Activated CD8-positive, alpha-beta T cell treated with anti-CD3 and anti-CD28 coated beads for 36 hours (primary cell): ENCODE results near the gene KCNIP1. TPM values are rescaled to one million over a fixed set of nuclear protein-coding genes. Genes with fewer than 3 reads are reported as not detected.

ENCODE experiments used
- ATAC-seq: fragments of 200-7000 bp; cut with Tn5 transposase; one replicate; pipeline ENCODE4 v1.10.0; 2021; ENCODE audit warnings: mild to moderate bottlenecking, moderate library complexity
- CTCF ChIA-PET: fragments of 350-600 bp; sonication (Branson Sonifier 250); formaldehyde crosslinking; loops from one replicate; lab custom pipeline; 2021; ENCODE audit warnings: antibody characterized with exemption; lab: Charles Lee
- POLR2A ChIA-PET: fragments of 350-600 bp; sonication (Branson Sonifier 250); formaldehyde crosslinking; loops from one replicate; lab custom pipeline; 2021; ENCODE audit warnings: antibody characterized with exemption; lab: Charles Lee
- DNase-seq: peaks from one replicate; pipeline ENCODE4 v3.0.0-alpha.2; 2020
- H3K27ac Mint-ChIP-seq: one replicate; pipeline ENCODE4 v1.8.0; 2021; ENCODE audit warnings: mild to moderate bottlenecking, mixed read lengths
- H3K27me3 Mint-ChIP-seq: one replicate; pipeline ENCODE4 v1.8.0; 2021; ENCODE audit warnings: mixed read lengths
- H3K36me3 Mint-ChIP-seq: one replicate; pipeline ENCODE4 v1.8.0; 2021; ENCODE audit warnings: low read depth, mixed read lengths
- H3K4me1 Mint-ChIP-seq: one replicate; pipeline ENCODE4 v1.8.0; 2021; ENCODE audit warnings: low read depth, mixed read lengths
- H3K4me3 Mint-ChIP-seq: one replicate; pipeline ENCODE4 v1.8.0; 2021; ENCODE audit warnings: mild to moderate bottlenecking, moderate library complexity, mixed read lengths
- H3K9me3 Mint-ChIP-seq: one replicate; pipeline ENCODE4 v1.8.0; 2021; ENCODE audit warnings: mixed read lengths
- CTCF ChIP-seq: fragments of 200-600 bp; IDR thresholded peaks from one replicate; pipeline ENCODE4 v1.8.0; 2022; ENCODE audit warnings: antibody characterized with exemption, mild to moderate bottlenecking
- intact Hi-C: fragments of 100-400 bp; cut with micrococcal nuclease; formaldehyde crosslinking; loops from one replicate; pipeline ENCODE4 v1.10.0; 2022
- total RNA-seq, 2 experiments: library from RNA; stranded (reverse); gene quantifications; one replicate each; pipeline ENCODE4 v1.2.3, GENCODE V29; 2021

KCNIP1 gene
- total RNA-seq, 2 experiments from 2014 or later = not detected

GRCh38 chr5:170596482-170597044 lies 92.7 kb downstream of the KCNIP1 start:
- Mint-ChIP-seq H3K4me1 (peaks cover 19% of the 10 kb centered on the region), H3K4me3 (no peak overlapping the region), H3K36me3 (no peaks in the 10 kb centered on the region), H3K9me3 (no peaks in the 10 kb centered on the region), H3K27me3 (peaks cover 18% of the 10 kb centered on the region), H3K27ac (no peak overlapping the region)
- DNase-seq (no peak), ATAC-seq (no peak)
- ChIA-PET CTCF (interaction anchor here (1.2 to 3.8 kb wide), 6 partner anchors 12 to 162 kb away, joined by 3 to 24 read pairs (median 5); no protein-coding TSS in a partner anchor), POLR2A (interaction anchor here (1.0 to 1.7 kb wide), 2 partner anchors 19 to 24 kb away, joined by 3 to 4 read pairs; no protein-coding TSS in a partner anchor)
- intact Hi-C loops = no loop called here
- no peak for TF ChIP-seq CTCF

GRCh38 chr5:170597109-170597751 lies 93.4 kb downstream of the KCNIP1 start:
- no peak for TF ChIP-seq CTCF
- H3K9me3 Mint-ChIP-seq = no peaks in the 10 kb centered on the region
- ChIA-PET POLR2A (interaction anchor here (1.0 to 1.7 kb wide), 2 partner anchors 20 to 25 kb away, joined by 3 to 4 read pairs; no protein-coding TSS in a partner anchor), CTCF (interaction anchor here (1.2 to 3.8 kb wide), 7 partner anchors 12 to 163 kb away, joined by 3 to 24 read pairs (median 5); no protein-coding TSS in a partner anchor)
- H3K27me3 Mint-ChIP-seq = peaks cover 18% of the 10 kb centered on the region
- peaks cover 19% of the 10 kb centered on the region for H3K4me1 Mint-ChIP-seq
- no peaks in the 10 kb centered on the region for H3K36me3 Mint-ChIP-seq
- intact Hi-C loops = no loop called here
- no peak overlapping the region for H3K27ac Mint-ChIP-seq
- H3K4me3 Mint-ChIP-seq = no peak overlapping the region
- DNase-seq (peak; percentile 69), ATAC-seq (peak; percentile 84)

- H3K4me3 Mint-ChIP-seq = no peak overlapping the region
- no peak for TF ChIP-seq CTCF
- H3K9me3 Mint-ChIP-seq = no peaks in the 10 kb centered on the region
- ChIA-PET CTCF (interaction anchor here (1.1 to 3.8 kb wide), 6 partner anchors 24 to 163 kb away, joined by 4 to 24 read pairs (median 5); no protein-coding TSS in a partner anchor), POLR2A (interaction anchor here (0.8 kb wide), 1 partner anchor 9 kb away, joined by 3 read pairs; no protein-coding TSS in a partner anchor)
- peaks cover 18% of the 10 kb centered on the region for H3K27me3 Mint-ChIP-seq
- intact Hi-C loops = no loop called here
- DNase-seq = no peak
- H3K27ac Mint-ChIP-seq = no peak overlapping the region
- ATAC-seq = no peak
- no peaks in the 10 kb centered on the region for H3K36me3 Mint-ChIP-seq
- H3K4me1 Mint-ChIP-seq = peaks cover 19% of the 10 kb centered on the region
Observed at GRCh38 chr5:170597872-170598271, 94.1 kb downstream of the KCNIP1 start.

GRCh38 chr5:170599756-170600155 lies 95.9 kb downstream of the KCNIP1 start:
- H3K9me3 Mint-ChIP-seq = no peaks in the 10 kb centered on the region
- DNase-seq (no peak), ATAC-seq (no peak)
- H3K36me3 Mint-ChIP-seq = no peaks in the 10 kb centered on the region
- peaks cover 19% of the 10 kb centered on the region for H3K4me1 Mint-ChIP-seq
- H3K27me3 Mint-ChIP-seq = peaks cover 21% of the 10 kb centered on the region
- POLR2A ChIA-PET = no interaction called here
- CTCF ChIA-PET = interaction anchor here (0.9 to 3.8 kb wide), 6 partner anchors 20 to 165 kb away, joined by 3 to 24 read pairs (median 4); no protein-coding TSS in a partner anchor
- intact Hi-C loops = no loop called here
- no peak overlapping the region for H3K4me3 Mint-ChIP-seq
- TF ChIP-seq CTCF = no peak
- H3K27ac Mint-ChIP-seq = no peak overlapping the region

- H3K4me1 Mint-ChIP-seq = peaks cover 19% of the 10 kb centered on the region
- no peaks in the 10 kb centered on the region for H3K36me3 Mint-ChIP-seq
- no peak overlapping the region for H3K27ac Mint-ChIP-seq
- peaks cover 23% of the 10 kb centered on the region for H3K27me3 Mint-ChIP-seq
- intact Hi-C loops = no loop called here
- ChIA-PET POLR2A (no interaction called here), CTCF (interaction anchor here (0.8 to 3.4 kb wide), 3 partner anchors 30 to 37 kb away, joined by 3 to 24 read pairs (median 8); no protein-coding TSS in a partner anchor)
- no peak overlapping the region for H3K4me3 Mint-ChIP-seq
- DNase-seq = no peak
- TF ChIP-seq CTCF = no peak
- H3K9me3 Mint-ChIP-seq = no peaks in the 10 kb centered on the region
- ATAC-seq = no peak
Observed at GRCh38 chr5:170601619-170602018, 97.8 kb downstream of the KCNIP1 start.
